ENCODE data around the gene DSCAML1.

DNA sequence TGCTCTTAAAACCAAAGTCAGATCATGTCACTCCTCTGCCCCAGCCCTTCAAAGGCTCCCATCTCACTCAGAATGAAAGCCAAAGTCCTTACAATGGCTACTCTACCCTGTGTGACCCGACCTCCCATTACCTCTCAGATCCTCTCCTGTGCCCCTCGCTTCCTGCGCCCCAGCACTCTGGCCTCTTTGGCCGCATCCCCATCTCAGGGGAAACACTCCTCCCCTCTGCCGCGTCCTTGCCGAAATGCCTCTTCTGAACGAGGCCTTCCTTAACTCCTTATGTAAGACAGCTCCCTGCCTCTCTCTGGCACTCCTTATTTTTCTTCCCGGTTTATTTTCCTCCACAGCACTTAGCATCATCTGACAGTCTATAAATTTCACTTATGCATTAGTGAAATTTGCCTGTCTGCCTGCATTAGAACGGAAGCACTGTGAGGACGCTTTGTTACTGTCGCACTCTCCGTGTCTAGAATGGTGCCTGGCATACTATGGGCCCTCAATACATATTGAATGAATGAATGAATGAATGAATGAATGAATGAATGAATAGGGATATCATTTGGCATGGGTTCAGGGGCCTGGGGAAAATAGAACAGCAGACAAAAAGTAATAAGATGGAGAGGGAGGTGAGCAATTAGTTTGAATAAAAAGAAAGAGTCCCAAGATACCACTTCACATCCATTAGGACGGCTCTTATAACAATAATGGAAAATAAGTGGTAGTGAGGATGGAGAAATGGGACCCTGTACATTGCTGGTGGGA lies 331.6 kb downstream of the DSCAML1 start:
- TF ChIP-seq POLR2A (IDR thresholded peaks at IDR 0.05; ENCODE audit: low read depth, low read length), result no peak
- TF ChIP-seq TAF1 (IDR thresholded peaks at IDR 0.05; ENCODE audit: low read depth, low read length), result no peak
- TF ChIP-seq POLR2AphosphoS5 (IDR thresholded peaks at IDR 0.05; ENCODE audit: low read depth, low read length), result no peak
- no peak for TF ChIP-seq PAX5 (IDR thresholded peaks at IDR 0.05; ENCODE audit: insufficient read depth, low read length, severe bottlenecking)
- no peak for TF ChIP-seq SPI1 (IDR thresholded peaks at IDR 0.05; ENCODE audit: low read depth, low read length)
- TF ChIP-seq POU2F2 (IDR thresholded peaks at IDR 0.05; ENCODE audit: low read depth, low read length), result no peak

All from GM12891 (cell line).